ENCODE data around the gene FLT4.

Gene FLT4

DNA sequence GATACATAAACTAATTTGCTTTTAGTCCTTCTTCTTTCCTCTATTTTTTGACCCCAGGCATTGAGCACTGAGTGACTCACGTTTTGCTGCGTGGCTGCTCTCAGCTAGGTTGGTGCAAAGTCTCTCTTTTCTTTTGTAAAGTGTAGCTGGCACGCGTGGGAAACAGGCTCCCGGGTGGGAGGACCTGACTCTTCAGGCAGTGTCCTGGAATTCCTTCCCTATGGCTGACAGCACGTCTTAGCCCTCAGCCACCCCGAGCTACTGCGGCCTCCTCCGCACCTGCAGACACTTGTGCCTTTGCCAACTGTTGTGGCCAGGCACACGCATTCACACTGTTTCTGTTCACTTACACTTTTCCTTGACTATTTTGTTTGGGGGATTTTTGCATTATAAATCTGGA is 57.2 kb downstream of the FLT4 start:
- no peak for DNase-seq (ENCODE audit: low spot score)

DNA sequence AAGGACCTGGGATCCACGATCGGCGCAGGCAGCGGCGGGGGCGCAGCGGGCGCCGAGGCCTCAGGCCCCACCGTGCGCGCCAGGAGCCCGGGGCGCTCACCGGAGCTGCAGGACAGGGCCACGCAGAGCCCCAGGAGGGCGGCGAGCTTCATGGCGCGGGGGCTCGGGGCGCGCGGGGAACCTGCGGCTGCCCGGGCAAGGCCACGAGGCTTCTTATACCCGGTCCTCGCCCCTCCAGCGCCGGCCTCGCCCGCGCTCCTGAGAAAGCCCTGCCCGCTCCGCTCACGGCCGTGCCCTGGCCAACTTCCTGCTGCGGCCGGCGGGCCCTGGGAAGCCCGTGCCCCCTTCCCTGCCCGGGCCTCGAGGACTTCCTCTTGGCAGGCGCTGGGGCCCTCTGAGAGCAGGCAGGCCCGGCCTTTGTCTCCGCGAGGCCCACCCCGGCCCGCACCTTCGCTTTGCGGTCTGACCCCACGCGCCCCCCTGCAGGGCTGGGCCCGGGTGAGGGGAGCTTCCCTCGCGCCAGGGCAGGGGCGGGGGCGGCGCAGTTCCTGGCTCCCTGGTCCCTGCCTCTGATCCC is 58.0 kb downstream of the FLT4 start, which contains the start of gene SCGB3A1:
Gene SCGB3A1, minus strand, starts transcription at position 189 of the 577 bp plus-strand sequence. Its CDS starts 37 bp downstream, at position 152.
- DNase-seq (ENCODE audit: low spot score), result no peak

DNA sequence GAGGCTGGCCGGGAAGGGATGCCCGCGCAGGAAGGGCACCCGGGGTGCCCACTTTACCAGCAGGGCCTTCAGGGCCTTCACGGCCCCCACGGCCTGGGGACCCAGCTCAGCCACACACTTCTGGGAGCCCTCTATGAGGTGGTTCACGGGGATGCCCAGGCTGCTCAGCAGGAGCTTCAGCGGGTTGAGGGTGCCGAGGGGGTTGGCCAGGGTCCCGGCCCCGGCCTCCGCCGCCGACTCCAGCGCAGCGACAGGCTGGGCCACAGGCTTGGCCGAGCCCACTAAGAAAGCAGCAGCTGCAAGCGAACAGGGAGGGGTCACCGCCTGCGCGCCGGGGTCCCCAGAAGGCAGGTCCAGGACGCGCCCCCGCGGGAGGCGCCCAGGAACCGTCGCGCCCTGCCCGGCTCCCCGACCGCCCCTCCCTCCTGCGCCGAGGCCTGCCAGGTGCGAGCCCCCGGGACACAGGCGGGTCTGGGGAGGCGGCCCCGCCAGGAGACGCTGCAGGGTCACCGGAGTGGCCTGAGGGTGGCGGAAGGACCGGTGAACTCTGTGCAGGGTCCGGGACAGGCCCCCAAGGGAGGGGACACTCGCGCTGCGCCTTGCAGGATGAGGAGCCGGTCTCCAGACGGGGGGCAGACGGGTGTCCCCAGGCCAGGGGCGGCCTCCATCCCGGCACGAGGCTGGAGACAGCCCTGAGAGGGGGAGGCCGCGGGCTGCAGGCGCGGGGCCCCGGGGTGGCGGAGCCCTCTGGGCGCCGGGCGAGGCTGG is 58.7 kb downstream of the FLT4 start:
- DNase-seq (ENCODE audit: low spot score), result no peak

DNA sequence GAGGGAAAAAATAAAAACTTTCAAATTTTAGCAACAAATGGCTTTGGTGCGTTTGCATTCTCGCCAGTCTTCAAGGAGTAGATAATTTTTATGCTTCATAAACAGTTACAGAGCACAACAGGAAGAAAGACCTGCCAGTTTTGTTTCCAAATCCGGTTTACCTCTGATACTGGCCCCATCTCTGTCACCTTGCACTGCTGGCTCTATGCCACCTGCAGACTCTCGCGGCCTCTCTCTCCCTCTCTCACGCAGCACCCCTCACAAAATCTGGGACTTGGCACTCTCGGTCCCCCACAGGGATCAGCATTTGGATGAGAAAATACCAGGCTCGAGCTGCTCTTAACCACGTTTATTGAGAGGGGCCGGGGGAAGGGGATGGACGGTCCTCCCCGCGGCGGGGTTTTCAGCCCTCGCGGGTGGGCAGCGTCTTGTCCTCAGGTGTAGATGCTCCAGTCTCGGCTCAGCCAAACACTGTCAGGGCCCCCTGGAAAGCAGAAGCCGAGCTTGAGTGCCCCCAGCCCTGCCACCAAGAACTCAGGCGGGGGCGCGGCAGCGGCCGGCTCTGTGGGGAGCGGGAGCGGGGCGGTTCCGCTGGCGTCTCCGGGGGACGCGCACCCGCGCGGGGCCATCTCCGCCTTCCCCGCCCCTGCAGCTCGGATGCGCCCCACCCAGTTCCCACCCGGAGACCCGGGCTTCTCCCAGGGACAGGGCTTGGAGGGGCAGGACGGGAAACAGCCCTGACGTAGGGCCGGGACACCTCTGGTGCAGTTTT is 59.4 kb downstream of the FLT4 start:
- DNase-seq (ENCODE audit: low spot score), result no peak

- DNase-seq (ENCODE audit: low spot score), result no peak
Measured at GRCh38 chr5:180586870-180587269, 62.5 kb downstream of the FLT4 start.

GRCh38 chr5:180586204-180586603 is 63.2 kb downstream of the FLT4 start:
- DNase-seq (ENCODE audit: low spot score), result no peak

- DNase-seq (ENCODE audit: low spot score), result no peak
Measured at GRCh38 chr5:180583738-180584137, 65.7 kb downstream of the FLT4 start.

GRCh38 chr5:180580681-180581080 is 68.7 kb downstream of the FLT4 start:
- DNase-seq (ENCODE audit: low spot score), result no peak

- no peak for DNase-seq (ENCODE audit: low spot score)
Measured at GRCh38 chr5:180575571-180575970, 73.8 kb downstream of the FLT4 start.

DNA sequence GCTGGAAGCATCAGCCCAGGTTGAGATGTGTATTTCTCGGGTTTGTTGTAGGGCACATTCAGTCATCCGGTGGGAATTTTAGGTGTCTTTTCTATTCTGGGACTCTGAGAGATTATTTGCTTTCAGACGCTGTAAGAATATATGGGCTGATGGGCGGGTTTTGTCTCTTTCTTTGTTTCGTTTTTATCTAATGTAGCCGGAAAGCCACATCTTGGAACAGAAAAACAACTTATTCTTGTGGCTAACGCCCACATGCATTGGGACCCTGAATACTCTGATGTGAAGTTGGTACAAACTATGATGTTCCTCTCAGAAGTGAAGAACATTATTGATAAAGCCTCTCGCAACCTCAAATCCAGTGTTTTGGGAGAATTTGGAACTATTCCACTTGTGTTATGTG is 80.5 kb downstream of the FLT4 start:
- no peak for DNase-seq (ENCODE audit: low spot score)

GRCh38 chr5:180563994-180564393 is 85.4 kb downstream of the FLT4 start:
- no peak for DNase-seq (ENCODE audit: low spot score)

DNA sequence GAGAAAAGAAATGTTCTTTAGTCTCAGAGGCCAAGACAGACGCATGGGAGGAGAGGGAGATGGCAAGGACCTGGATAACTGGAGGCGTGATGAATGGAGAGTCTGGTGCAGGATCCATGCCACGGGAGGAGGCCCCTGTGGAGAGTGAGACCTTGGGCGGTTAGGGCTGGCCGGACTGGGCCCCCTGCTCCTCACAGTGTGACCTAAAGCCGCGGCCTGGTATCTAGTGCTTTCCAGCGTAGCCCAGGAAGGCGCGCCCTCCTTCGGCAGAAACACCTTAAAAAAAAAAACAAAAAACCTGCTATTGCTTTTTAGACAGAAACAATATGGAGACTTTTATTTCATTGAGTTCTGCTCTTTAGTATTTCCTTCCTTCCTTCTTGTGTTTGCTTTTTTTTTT is 91.2 kb downstream of the FLT4 start:
- DNase-seq (ENCODE audit: low spot score), result no peak

DNA sequence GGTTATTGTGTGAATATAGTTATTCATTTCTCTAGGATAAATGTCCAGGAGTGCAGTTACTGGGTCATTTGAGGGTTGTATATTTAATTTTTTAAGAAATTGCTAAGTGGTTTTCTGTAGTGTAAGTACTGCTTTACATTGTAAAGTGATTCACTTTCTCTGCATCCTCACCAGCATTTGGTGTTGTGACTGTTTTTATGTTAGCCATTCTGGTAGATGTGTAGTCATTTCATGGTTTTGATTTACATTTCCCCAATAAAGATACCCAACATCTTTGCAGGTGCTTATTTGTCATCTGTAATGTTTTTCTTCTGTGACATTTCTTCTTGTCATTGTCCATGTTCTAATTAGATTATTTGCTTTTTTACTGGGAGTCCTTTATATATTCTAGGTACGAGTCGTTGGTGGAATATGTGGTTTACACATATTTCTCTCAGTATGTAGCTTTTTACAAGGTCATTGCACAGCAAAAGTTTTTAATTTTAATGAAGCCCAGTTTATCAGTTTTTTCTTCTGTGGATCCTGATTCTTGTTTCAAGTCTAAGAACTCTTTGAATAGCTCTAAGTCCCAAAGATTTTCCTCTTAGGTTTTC is 92.1 kb downstream of the FLT4 start:
- no peak for DNase-seq (ENCODE audit: low spot score)

- DNase-seq (ENCODE audit: low spot score), result no peak
Measured at GRCh38 chr5:180555168-180555921, 94.1 kb downstream of the FLT4 start.

DNA sequence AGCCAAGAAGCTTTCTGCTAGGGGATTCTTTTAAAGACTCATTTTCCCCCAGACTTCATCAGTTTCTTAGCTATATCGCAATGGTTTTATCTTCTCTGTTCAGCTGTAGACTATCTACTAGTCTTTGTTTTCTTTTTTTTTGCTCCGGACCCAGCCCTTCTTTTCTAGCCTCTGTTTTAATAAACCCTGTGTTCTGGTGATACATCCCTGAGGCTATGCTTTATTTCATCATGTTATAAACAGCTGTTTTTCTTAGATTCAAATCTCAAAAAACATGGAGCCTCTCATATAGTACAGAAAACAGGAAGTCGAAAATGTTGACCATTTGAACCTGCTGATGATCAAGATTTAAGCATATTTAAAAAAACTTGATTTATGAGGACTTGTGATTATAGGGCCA is 95.9 kb downstream of the FLT4 start:
- no peak for DNase-seq (ENCODE audit: low spot score)
